ENCODE measurements around the gene DNAJC5.

- TF ChIP-seq CTCF (optimal IDR thresholded peaks at IDR 0.05 in 1 of 3, IDR thresholded peaks at IDR 0.05 in 1 of 3, conservative IDR thresholded peaks at IDR 0.05 in 1 of 3; ENCODE audit: extremely low read depth in 1 of 3, insufficient read depth in 2 of 3, low read length in 3 of 3): no peak
- TF ChIP-seq EZH2 (IDR thresholded peaks at IDR 0.05; ENCODE audit: low read length): no peak
Observed at GRCh38 chr20:63908008-63908682, 13.2 kb downstream of the DNAJC5 start.
